HCT116 (cell line): ENCODE results near the gene PDLIM5. TPM values are rescaled to one million over a fixed set of nuclear protein-coding genes. Genes with fewer than 3 reads are reported as not detected.

ENCODE experiments used
- ATAC-seq: fragments of 200-7000 bp; cut with Tn5 transposase; 2 replicates; pipeline ENCODE4 v1.9.1; 2020; ENCODE audit warnings: mild to moderate bottlenecking, moderate library complexity
- BruUV-seq: library from RNA; stranded (reverse); fragments of 400-500 nt; replicated peaks from 2 replicates; lab custom pipeline; 2021; lab: Mats Ljungman, UMichigan
- CTCF ChIA-PET: fragments of 300-600 bp; sonication (Branson Sonifier 250); formaldehyde crosslinking; loops from one replicate; lab custom pipeline; 2021; ENCODE audit warnings: antibody characterized with exemption; lab: Charles Lee
- POLR2A ChIA-PET: fragments of 300-600, 350-600 bp; sonication (Branson Sonifier 250); formaldehyde crosslinking; loops from one replicate; lab custom pipeline; 2021; ENCODE audit warnings: antibody characterized with exemption; lab: Charles Lee
- RAD21 ChIA-PET, 2 experiments: fragments of 300-600 bp; sonication (Branson Sonifier 250); formaldehyde crosslinking; loops; one replicate each; lab custom pipeline; 2023; ENCODE audit warnings: low total read pairs in 2 of 2; ENCODE audit not compliant: uncharacterized antibody in 2 of 2, unreplicated experiment in 2 of 2, low non-redundant PET in 1 of 2; lab: Charles Lee
- DNase-seq: peaks from one replicate; pipeline ENCODE4 v3.0.0-alpha.2; 2010; ENCODE audit warnings: low read depth, low spot score
- H2AFZ ChIP-seq: fragments of 200-600 bp; shearing (Covaris generic), sonication (generic); 2 replicates; pipeline ENCODE4 v1.6.1; 2017; ENCODE audit warnings: low read depth, mixed run types, mixed read lengths, antibody characterized with exemption, low read length; ENCODE audit not compliant: poor library complexity, severe bottlenecking
- H3K27ac ChIP-seq: 2 replicates; pipeline ENCODE4 v1.5.1; 2012; ENCODE audit warnings: low read depth, low read length
- H3K27me3 ChIP-seq: fragments of 200-600 bp; sonication (generic); 2 replicates; pipeline ENCODE4 v1.6.1; 2016; ENCODE audit warnings: mixed run types, low read length, mixed read lengths; ENCODE audit not compliant: insufficient read depth
- H3K36me3 ChIP-seq, 2 experiments: fragments of 200-500 bp in 1 of 2; fragments of 200-600 bp in 1 of 2; sonication (Bioruptor generic) in 1 of 2; sonication (generic) in 1 of 2; 2 replicates each; pipeline versions ENCODE4 v1.5.1 to v1.6.1; 2014 to 2016; ENCODE audit warnings: low read length in 2 of 2, inconsistent platforms in 1 of 2, mixed read lengths in 1 of 2, mixed run types in 1 of 2; ENCODE audit not compliant: insufficient read depth in 2 of 2, control insufficient read depth in 1 of 2
- H3K4me1 ChIP-seq, 2 experiments: fragments of 200-600 bp in 1 of 2; sonication (generic) in 1 of 2; 2 replicates each; pipeline versions ENCODE4 v1.5.1 to v1.6.1; 2012 to 2017; ENCODE audit warnings: low read length in 2 of 2, inconsistent platforms in 1 of 2, mild to moderate bottlenecking in 1 of 2, mixed read lengths in 1 of 2, mixed run types in 1 of 2, moderate library complexity in 1 of 2; ENCODE audit not compliant: insufficient read depth in 2 of 2, control insufficient read depth in 1 of 2
- H3K4me2 ChIP-seq: fragments of 200-600 bp; sonication (generic); 2 replicates; pipeline ENCODE4 v1.6.1; 2017; ENCODE audit warnings: mixed run types, low read length, mixed read lengths
- H3K4me3 ChIP-seq, 2 experiments: fragments of 200-600 bp in 1 of 2; sonication (generic) in 1 of 2; replicated peaks in 1 of 2; 2 replicates each; pipeline ENCODE4 v1.5.1; 2011 to 2016; ENCODE audit warnings: low read length in 2 of 2, control low read depth in 1 of 2, low read depth in 1 of 2, mild to moderate bottlenecking in 1 of 2, mixed read lengths in 1 of 2, mixed run types in 1 of 2
- H3K79me2 ChIP-seq: fragments of 200-600 bp; sonication (generic); 2 replicates; pipeline ENCODE4 v1.6.1; 2017; ENCODE audit warnings: mild to moderate bottlenecking, mixed run types, low read length, moderate library complexity, mixed read lengths; ENCODE audit not compliant: insufficient read depth
- H3K9ac ChIP-seq: fragments of 200-600 bp; sonication (generic); 2 replicates; pipeline ENCODE4 v1.6.1; 2016; ENCODE audit warnings: low read length, mixed read lengths
- H3K9me2 ChIP-seq: fragments of 200-600 bp; sonication (generic), shearing (Covaris generic); 2 replicates; pipeline ENCODE4 v1.6.1; 2017; ENCODE audit warnings: mixed run types, mild to moderate bottlenecking, moderate library complexity; ENCODE audit not compliant: insufficient read depth
- H3K9me3 ChIP-seq, 2 experiments: fragments of 200-500 bp in 1 of 2; fragments of 200-600 bp in 1 of 2; sonication (Bioruptor generic) in 1 of 2; sonication (generic) in 1 of 2; 2 replicates each; pipeline ENCODE4 v1.6.1; 2014 to 2017; ENCODE audit warnings: low read length in 2 of 2, mixed read lengths in 2 of 2, inconsistent platforms in 1 of 2, low read depth in 1 of 2, mild to moderate bottlenecking in 1 of 2, mixed run types in 1 of 2, moderate library complexity in 1 of 2; ENCODE audit not compliant: control insufficient read depth in 1 of 2, insufficient read depth in 1 of 2
- H4K20me1 ChIP-seq: fragments of 200-600 bp; sonication (generic), shearing (Covaris generic); 2 replicates; pipeline ENCODE4 v1.6.1; 2017; ENCODE audit warnings: mixed run types, mild to moderate bottlenecking, moderate library complexity; ENCODE audit not compliant: insufficient read depth
- EZH2phosphoT487 ChIP-seq: fragments of 200-600 bp; IDR thresholded peaks from 2 replicates; pipeline ENCODE4 v1.6.1; 2018; ENCODE audit warnings: antibody characterized with exemption, borderline replicate concordance
- FOSL1 ChIP-seq: IDR thresholded peaks from 2 replicates; pipeline ENCODE4 v1.6.1; 2012; ENCODE audit warnings: low read depth
- JUND ChIP-seq: IDR thresholded peaks from 2 replicates; pipeline ENCODE4 v1.6.1; 2012
- POLR2AphosphoS5 ChIP-seq: IDR thresholded peaks from 2 replicates; pipeline ENCODE4 v1.6.1; 2011; ENCODE audit warnings: mild to moderate bottlenecking, low read depth, low read length, moderate library complexity
- RAD21 ChIP-seq: IDR thresholded peaks from 2 replicates; pipeline ENCODE4 v1.6.1; 2012; ENCODE audit warnings: low read depth, mild to moderate bottlenecking
- SRF ChIP-seq: IDR thresholded peaks from 2 replicates; pipeline ENCODE4 v1.6.1; 2012; ENCODE audit warnings: low read depth
- YY1 ChIP-seq: IDR thresholded peaks from 2 replicates; pipeline ENCODE4 v1.6.1; 2011; ENCODE audit warnings: low read length, low read depth, moderate library complexity, mild to moderate bottlenecking; ENCODE audit not compliant: insufficient replicate concordance; ENCODE audit errors: extremely low read depth
- intact Hi-C: fragments of 100-400 bp; cut with micrococcal nuclease; formaldehyde crosslinking; loops from 2 replicates; pipeline ENCODE4 v1.10.0; 2022
- total RNA-seq: library from RNA; stranded (reverse); gene quantifications from one replicate; pipeline ENCODE4 v1.2.1, GENCODE V29; 2021; ENCODE audit not compliant: unreplicated experiment
- TF ChIP-seq, protein P1 (sequence below): IDR thresholded peaks from 2 replicates; pipeline ENCODE4 v1.6.1; 2012; ENCODE audit warnings: low read depth

The PDLIM5 gene
- total RNA-seq, 1 experiment from 2014 or later = 130 TPM

DNA sequence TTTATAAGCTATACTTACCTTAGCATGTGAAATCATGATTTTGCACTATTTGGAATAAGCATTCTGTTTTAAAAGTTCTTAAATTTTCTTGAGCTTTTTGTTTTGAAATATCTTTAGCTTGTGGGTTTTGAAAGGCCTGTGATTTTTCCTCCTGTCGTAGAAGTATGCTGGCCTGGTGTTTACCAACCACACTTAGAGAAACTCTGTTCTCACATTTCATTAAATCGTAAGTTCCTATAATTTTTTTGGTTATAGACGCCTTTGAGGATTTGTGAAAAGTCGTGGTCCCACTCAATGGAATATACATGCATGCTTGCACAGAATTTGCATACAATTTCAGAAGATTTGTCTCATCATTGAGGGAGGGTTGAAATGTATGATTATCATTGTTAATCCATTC is 63.6 kb downstream of the PDLIM5 start:
- CTCF ChIA-PET = no interaction called here

GRCh38 chr4:94516067-94516466 is 64.3 kb downstream of the PDLIM5 start:
- peaks cover 67% of the 10 kb centered on the region for H3K79me2 ChIP-seq
- H4K20me1 ChIP-seq = no peaks in the 10 kb centered on the region
- DNase-seq (no peak), ATAC-seq (peak; percentile 27; the same call in 1 of the 2 replicates)
- peaks cover 29 to 32% of the 10 kb centered on the region in 2 experiments for H3K4me1 ChIP-seq
- ChIA-PET RAD21 (no interaction called here), POLR2A (no interaction called here), CTCF (no interaction called here)
- peak overlapping the region; percentile 35 for H3K4me2 ChIP-seq
- no peak overlapping the region for H3K27ac ChIP-seq
- H3K9me2 ChIP-seq = 0 out of 2 replicates have a peak, but pooled peaks cover 3% of the 10 kb centered on the region
- H3K9ac ChIP-seq = no peak overlapping the region
- H3K4me3 ChIP-seq = no peak overlapping the region
- TF ChIP-seq FOSL1 (no peak), SRF (0 out of 2 replicates have a peak, but pooled peaks have one; percentile 21)
- TF ChIP-seq, protein P1, sequence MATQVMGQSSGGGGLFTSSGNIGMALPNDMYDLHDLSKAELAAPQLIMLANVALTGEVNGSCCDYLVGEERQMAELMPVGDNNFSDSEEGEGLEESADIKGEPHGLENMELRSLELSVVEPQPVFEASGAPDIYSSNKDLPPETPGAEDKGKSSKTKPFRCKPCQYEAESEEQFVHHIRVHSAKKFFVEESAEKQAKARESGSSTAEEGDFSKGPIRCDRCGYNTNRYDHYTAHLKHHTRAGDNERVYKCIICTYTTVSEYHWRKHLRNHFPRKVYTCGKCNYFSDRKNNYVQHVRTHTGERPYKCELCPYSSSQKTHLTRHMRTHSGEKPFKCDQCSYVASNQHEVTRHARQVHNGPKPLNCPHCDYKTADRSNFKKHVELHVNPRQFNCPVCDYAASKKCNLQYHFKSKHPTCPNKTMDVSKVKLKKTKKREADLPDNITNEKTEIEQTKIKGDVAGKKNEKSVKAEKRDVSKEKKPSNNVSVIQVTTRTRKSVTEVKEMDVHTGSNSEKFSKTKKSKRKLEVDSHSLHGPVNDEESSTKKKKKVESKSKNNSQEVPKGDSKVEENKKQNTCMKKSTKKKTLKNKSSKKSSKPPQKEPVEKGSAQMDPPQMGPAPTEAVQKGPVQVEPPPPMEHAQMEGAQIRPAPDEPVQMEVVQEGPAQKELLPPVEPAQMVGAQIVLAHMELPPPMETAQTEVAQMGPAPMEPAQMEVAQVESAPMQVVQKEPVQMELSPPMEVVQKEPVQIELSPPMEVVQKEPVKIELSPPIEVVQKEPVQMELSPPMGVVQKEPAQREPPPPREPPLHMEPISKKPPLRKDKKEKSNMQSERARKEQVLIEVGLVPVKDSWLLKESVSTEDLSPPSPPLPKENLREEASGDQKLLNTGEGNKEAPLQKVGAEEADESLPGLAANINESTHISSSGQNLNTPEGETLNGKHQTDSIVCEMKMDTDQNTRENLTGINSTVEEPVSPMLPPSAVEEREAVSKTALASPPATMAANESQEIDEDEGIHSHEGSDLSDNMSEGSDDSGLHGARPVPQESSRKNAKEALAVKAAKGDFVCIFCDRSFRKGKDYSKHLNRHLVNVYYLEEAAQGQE = no peak
- no peaks in the 10 kb centered on the region for H3K9me3 ChIP-seq
- no peak overlapping the region for H2AFZ ChIP-seq
- no TSS peak for BruUV-seq
- intact Hi-C loops = no loop called here
- no peaks in the 10 kb centered on the region for H3K36me3 ChIP-seq
- H3K27me3 ChIP-seq = no peaks in the 10 kb centered on the region

More for the DNA sequence above, 63.6 kb downstream of the PDLIM5 start:
- ChIA-PET POLR2A (no interaction called here), RAD21 (no interaction called here)
- Histone ChIP-seq H3K4me3 (no peak overlapping the region), H4K20me1 (no peaks in the 10 kb centered on the region), H3K79me2 (peaks cover 70% of the 10 kb centered on the region), H3K9ac (no peak overlapping the region), H3K9me2 (0 out of 2 replicates have a peak, but pooled peaks cover 3% of the 10 kb centered on the region), H3K9me3 (no peaks in the 10 kb centered on the region), H2AFZ (no peak overlapping the region), H3K27ac (no peak overlapping the region), H3K4me1 (peaks cover 29 to 32% of the 10 kb centered on the region in 2 experiments), H3K27me3 (no peaks in the 10 kb centered on the region), H3K36me3 (no peaks in the 10 kb centered on the region), H3K4me2 (peak overlapping the region; percentile 35; the same call in 1 of the 2 replicates)
- DNase-seq (no peak), ATAC-seq (no peak)
- no peak for TF ChIP-seq YY1
- TF ChIP-seq EZH2phosphoT487 = no peak
- TF ChIP-seq RAD21 = no peak
- no peak for TF ChIP-seq POLR2AphosphoS5
- no peak for TF ChIP-seq JUND
- intact Hi-C loops = no loop called here
- BruUV-seq = no TSS peak
